HG03045 (cell line): ENCODE measurements around the gene ZNF581.

Source experiments
- ATAC-seq: cut with Tn5 transposase; IDR thresholded peaks from one replicate; pipeline ENCODE4 v1.9.1; 2021; ENCODE audit warnings: mild to moderate bottlenecking, moderate library complexity; ENCODE audit not compliant: unreplicated experiment

Gene ZNF581

GRCh38 chr19:55691561-55692481 is 48.4 kb downstream of the ZNF581 start:
- no peak for ATAC-seq

DNA sequence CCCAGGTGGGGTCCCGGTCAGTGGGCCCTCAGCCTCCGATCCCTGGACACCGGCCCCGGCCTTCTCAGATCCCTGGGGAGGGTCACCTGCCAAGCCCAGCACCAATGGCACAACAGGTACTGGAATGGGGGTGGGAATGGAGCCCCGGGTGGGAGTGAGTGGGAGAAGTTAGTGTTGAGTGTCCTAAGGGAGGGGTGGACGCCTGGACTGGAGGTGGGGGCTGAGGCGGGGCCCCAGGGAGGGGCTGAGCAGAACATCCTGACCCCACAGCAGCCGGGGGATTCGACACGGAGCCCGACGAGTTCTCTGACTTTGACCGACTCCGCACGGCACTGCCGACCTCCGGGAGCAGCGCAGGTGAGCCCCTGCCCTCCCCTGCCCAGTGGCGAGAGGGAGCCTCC is 49.2 kb downstream of the ZNF581 start:
- no peak for ATAC-seq

- no peak for ATAC-seq
These were observed 50.0 kb downstream of the ZNF581 start for GRCh38 chr19:55693336-55693974.

- no peak for ATAC-seq
These were observed 50.8 kb downstream of the ZNF581 start for GRCh38 chr19:55694241-55694655.

- no peak for ATAC-seq
These were observed 51.4 kb downstream of the ZNF581 start for GRCh38 chr19:55694656-55695491.
